ENCODE results near the gene MCOLN3.
A peak's percentile ranks its signal among the peaks of the same experiment; 100 is the strongest.
"Not testable (repeated sequence)": the region's sequence is repeated elsewhere in the genome, so short reads cannot be mapped to it uniquely, and the experiment has no call there.

Gene MCOLN3

GRCh38 chr1:84988588-84988987, 59.7 kb downstream of the MCOLN3 start:
- Histone ChIP-seq H3K36me3 (ENCODE audit: insufficient read depth, low read length) (no peaks in the 10 kb centered on the region), H3K4me3 (ENCODE audit: low read depth, low read length) (no peak overlapping the region), H3K27ac (ENCODE audit: low read depth, low read length) (no peak overlapping the region), H3K4me1 (ENCODE audit: control insufficient read depth, insufficient read depth, low read length, unreplicated experiment) (no peaks in the 10 kb centered on the region), H3K79me2 (ENCODE audit: control insufficient read depth, insufficient read depth, low read length, unreplicated experiment) (no peaks in the 10 kb centered on the region), H3K27me3 (ENCODE audit: insufficient read depth, low read length) (0 out of 2 replicates have a peak, but pooled peaks cover 5% of the 10 kb centered on the region), H2AFZ (ENCODE audit: low read length, unreplicated experiment) (no peak overlapping the region)

- not testable (repeated sequence) for H3K4me3 ChIP-seq (ENCODE audit: low read depth, low read length); H3K27ac ChIP-seq (ENCODE audit: low read depth, low read length); H3K4me1 ChIP-seq (ENCODE audit: control insufficient read depth, insufficient read depth, low read length, unreplicated experiment); H3K79me2 ChIP-seq (ENCODE audit: control insufficient read depth, insufficient read depth, low read length, unreplicated experiment); H2AFZ ChIP-seq (ENCODE audit: low read length, unreplicated experiment); H3K36me3 ChIP-seq (ENCODE audit: insufficient read depth, low read length); H3K27me3 ChIP-seq (ENCODE audit: insufficient read depth, low read length)
Observed at GRCh38 chr1:84986561-84986960, 61.7 kb downstream of the MCOLN3 start.

GRCh38 chr1:84985365-84985764, 62.9 kb downstream of the MCOLN3 start:
- H2AFZ ChIP-seq (ENCODE audit: low read length, unreplicated experiment), result no peak overlapping the region
- H3K27ac ChIP-seq (ENCODE audit: low read depth, low read length), result no peak overlapping the region
- H3K27me3 ChIP-seq (ENCODE audit: insufficient read depth, low read length), result peaks cover 11% of the 10 kb centered on the region
- no peaks in the 10 kb centered on the region for H3K4me1 ChIP-seq (ENCODE audit: control insufficient read depth, insufficient read depth, low read length, unreplicated experiment)
- no peak overlapping the region for H3K4me3 ChIP-seq (ENCODE audit: low read depth, low read length)
- no peaks in the 10 kb centered on the region for H3K79me2 ChIP-seq (ENCODE audit: control insufficient read depth, insufficient read depth, low read length, unreplicated experiment)
- no peaks in the 10 kb centered on the region for H3K36me3 ChIP-seq (ENCODE audit: insufficient read depth, low read length)

GRCh38 chr1:84982395-84982794, 65.9 kb downstream of the MCOLN3 start:
- H3K4me1 ChIP-seq (ENCODE audit: control insufficient read depth, insufficient read depth, low read length, unreplicated experiment), result no peaks in the 10 kb centered on the region
- H2AFZ ChIP-seq (ENCODE audit: low read length, unreplicated experiment), result no peak overlapping the region
- peaks cover 20% of the 10 kb centered on the region for H3K27me3 ChIP-seq (ENCODE audit: insufficient read depth, low read length)
- H3K4me3 ChIP-seq (ENCODE audit: low read depth, low read length), result no peak overlapping the region
- no peak overlapping the region for H3K27ac ChIP-seq (ENCODE audit: low read depth, low read length)
- H3K79me2 ChIP-seq (ENCODE audit: control insufficient read depth, insufficient read depth, low read length, unreplicated experiment), result no peaks in the 10 kb centered on the region
- H3K36me3 ChIP-seq (ENCODE audit: insufficient read depth, low read length), result no peaks in the 10 kb centered on the region

- no peak overlapping the region for H3K27ac ChIP-seq (ENCODE audit: low read depth, low read length)
Observed at GRCh38 chr1:84975035-84975434, 73.3 kb downstream of the MCOLN3 start.

GRCh38 chr1:84973498-84974334, 74.6 kb downstream of the MCOLN3 start:
- Histone ChIP-seq H3K4me3 (ENCODE audit: low read depth, low read length) (no peak overlapping the region), H3K4me1 (ENCODE audit: control insufficient read depth, insufficient read depth, low read length, unreplicated experiment) (peaks cover 23% of the 10 kb centered on the region), H2AFZ (ENCODE audit: low read length, unreplicated experiment) (no peak overlapping the region), H3K27me3 (ENCODE audit: insufficient read depth, low read length) (0 out of 2 replicates have a peak, but pooled peaks cover 6% of the 10 kb centered on the region), H3K27ac (ENCODE audit: low read depth, low read length) (no peak overlapping the region), H3K36me3 (ENCODE audit: insufficient read depth, low read length) (no peaks in the 10 kb centered on the region), H3K79me2 (ENCODE audit: control insufficient read depth, insufficient read depth, low read length, unreplicated experiment) (no peaks in the 10 kb centered on the region)

More at GRCh38 chr1:84975035-84975434, 73.3 kb downstream of the MCOLN3 start:
- Histone ChIP-seq H3K27me3 (ENCODE audit: insufficient read depth, low read length) (peaks cover 11% of the 10 kb centered on the region; the same call in 1 of the 2 replicates), H3K4me1 (ENCODE audit: control insufficient read depth, insufficient read depth, low read length, unreplicated experiment) (peaks cover 23% of the 10 kb centered on the region), H2AFZ (ENCODE audit: low read length, unreplicated experiment) (no peak overlapping the region), H3K79me2 (ENCODE audit: control insufficient read depth, insufficient read depth, low read length, unreplicated experiment) (no peaks in the 10 kb centered on the region), H3K4me3 (ENCODE audit: low read depth, low read length) (no peak overlapping the region), H3K36me3 (ENCODE audit: insufficient read depth, low read length) (no peaks in the 10 kb centered on the region)

- Histone ChIP-seq H3K4me3 (ENCODE audit: low read depth, low read length) (peak overlapping the region; percentile 45; the same call in 1 of the 2 replicates), H2AFZ (ENCODE audit: low read length, unreplicated experiment) (peak overlapping the region; percentile 23), H3K4me1 (ENCODE audit: control insufficient read depth, insufficient read depth, low read length, unreplicated experiment) (peaks cover 23% of the 10 kb centered on the region), H3K27ac (ENCODE audit: low read depth, low read length) (peak overlapping the region; percentile 50), H3K36me3 (ENCODE audit: insufficient read depth, low read length) (no peaks in the 10 kb centered on the region), H3K79me2 (ENCODE audit: control insufficient read depth, insufficient read depth, low read length, unreplicated experiment) (no peaks in the 10 kb centered on the region), H3K27me3 (ENCODE audit: insufficient read depth, low read length) (0 out of 2 replicates have a peak, but pooled peaks cover 6% of the 10 kb centered on the region)
Observed at GRCh38 chr1:84972377-84972987, 75.8 kb downstream of the MCOLN3 start.

GRCh38 chr1:84971957-84972356, 76.3 kb downstream of the MCOLN3 start:
- H2AFZ ChIP-seq (ENCODE audit: low read length, unreplicated experiment), result peak overlapping the region; percentile 23
- H3K36me3 ChIP-seq (ENCODE audit: insufficient read depth, low read length), result no peaks in the 10 kb centered on the region
- no peak overlapping the region for H3K4me3 ChIP-seq (ENCODE audit: low read depth, low read length)
- H3K4me1 ChIP-seq (ENCODE audit: control insufficient read depth, insufficient read depth, low read length, unreplicated experiment), result peaks cover 23% of the 10 kb centered on the region
- H3K27ac ChIP-seq (ENCODE audit: low read depth, low read length), result no peak overlapping the region; the same call in 1 of the 2 replicates
- no peaks in the 10 kb centered on the region for H3K79me2 ChIP-seq (ENCODE audit: control insufficient read depth, insufficient read depth, low read length, unreplicated experiment)
- H3K27me3 ChIP-seq (ENCODE audit: insufficient read depth, low read length), result 0 out of 2 replicates have a peak, but pooled peaks cover under 1% of the 10 kb centered on the region

- H3K79me2 ChIP-seq (ENCODE audit: control insufficient read depth, insufficient read depth, low read length, unreplicated experiment), result no peaks in the 10 kb centered on the region
- H3K27me3 ChIP-seq (ENCODE audit: insufficient read depth, low read length), result no peaks in the 10 kb centered on the region
- H3K4me1 ChIP-seq (ENCODE audit: control insufficient read depth, insufficient read depth, low read length, unreplicated experiment), result peaks cover 23% of the 10 kb centered on the region
- H3K27ac ChIP-seq (ENCODE audit: low read depth, low read length), result no peak overlapping the region
- H3K36me3 ChIP-seq (ENCODE audit: insufficient read depth, low read length), result no peaks in the 10 kb centered on the region
- H2AFZ ChIP-seq (ENCODE audit: low read length, unreplicated experiment), result no peak overlapping the region
- no peak overlapping the region for H3K4me3 ChIP-seq (ENCODE audit: low read depth, low read length)
Observed at GRCh38 chr1:84969489-84970250, 78.6 kb downstream of the MCOLN3 start.

- no peaks in the 10 kb centered on the region for H3K36me3 ChIP-seq (ENCODE audit: insufficient read depth, low read length)
- no peak overlapping the region for H3K27ac ChIP-seq (ENCODE audit: low read depth, low read length)
- H2AFZ ChIP-seq (ENCODE audit: low read length, unreplicated experiment), result no peak overlapping the region
- H3K27me3 ChIP-seq (ENCODE audit: insufficient read depth, low read length), result no peaks in the 10 kb centered on the region
- peaks cover 23% of the 10 kb centered on the region for H3K4me1 ChIP-seq (ENCODE audit: control insufficient read depth, insufficient read depth, low read length, unreplicated experiment)
- H3K79me2 ChIP-seq (ENCODE audit: control insufficient read depth, insufficient read depth, low read length, unreplicated experiment), result no peaks in the 10 kb centered on the region
- H3K4me3 ChIP-seq (ENCODE audit: low read depth, low read length), result no peak overlapping the region
Observed at GRCh38 chr1:84968865-84969264, 79.4 kb downstream of the MCOLN3 start.
